ENCODE measurements around the gene CFDP1.

CFDP1 gene

GRCh38 chr16:75361936-75362335, 71.4 kb downstream of the CFDP1 start:
- Histone ChIP-seq H3K4me1 (ENCODE audit: control insufficient read depth, insufficient read depth, low read length) (no peaks in the 10 kb centered on the region), H3K9ac (ENCODE audit: low read length) (no peak overlapping the region), H3K9me3 (ENCODE audit: control insufficient read depth, insufficient read depth, low read depth, low read length) (no peaks in the 10 kb centered on the region), H3K36me3 (ENCODE audit: control insufficient read depth, insufficient read depth, low read length) (peaks cover 23% of the 10 kb centered on the region), H3K4me3 (ENCODE audit: low read depth, low read length) (no peak overlapping the region), H3K27ac (ENCODE audit: low read depth, low read length) (no peak overlapping the region), H3K27me3 (ENCODE audit: control insufficient read depth, insufficient read depth, low read length) (no peaks in the 10 kb centered on the region)

- H3K36me3 ChIP-seq (ENCODE audit: control insufficient read depth, insufficient read depth, low read length) = peaks cover 5% of the 10 kb centered on the region; the same call in 1 of the 2 replicates
- H3K9ac ChIP-seq (ENCODE audit: low read length) = no peak overlapping the region
- H3K27ac ChIP-seq (ENCODE audit: low read depth, low read length) = no peak overlapping the region
- H3K4me1 ChIP-seq (ENCODE audit: control insufficient read depth, insufficient read depth, low read length) = no peaks in the 10 kb centered on the region
- H3K9me3 ChIP-seq (ENCODE audit: control insufficient read depth, insufficient read depth, low read depth, low read length) = no peaks in the 10 kb centered on the region
- H3K27me3 ChIP-seq (ENCODE audit: control insufficient read depth, insufficient read depth, low read length) = no peaks in the 10 kb centered on the region
- H3K4me3 ChIP-seq (ENCODE audit: low read depth, low read length) = no peak overlapping the region
Measured at GRCh38 chr16:75354170-75354569, 79.1 kb downstream of the CFDP1 start.

GRCh38 chr16:75351183-75351582, 82.1 kb downstream of the CFDP1 start:
- no peak overlapping the region for H3K9ac ChIP-seq (ENCODE audit: low read length)
- H3K4me3 ChIP-seq (ENCODE audit: low read depth, low read length) = no peak overlapping the region
- no peak overlapping the region for H3K27ac ChIP-seq (ENCODE audit: low read depth, low read length)
- H3K36me3 ChIP-seq (ENCODE audit: control insufficient read depth, insufficient read depth, low read length) = 0 out of 2 replicates have a peak, but pooled peaks cover 2% of the 10 kb centered on the region
- no peaks in the 10 kb centered on the region for H3K4me1 ChIP-seq (ENCODE audit: control insufficient read depth, insufficient read depth, low read length)
- H3K27me3 ChIP-seq (ENCODE audit: control insufficient read depth, insufficient read depth, low read length) = no peaks in the 10 kb centered on the region
- H3K9me3 ChIP-seq (ENCODE audit: control insufficient read depth, insufficient read depth, low read depth, low read length) = no peaks in the 10 kb centered on the region

- H3K4me3 ChIP-seq (ENCODE audit: low read depth, low read length) = no peak overlapping the region
- H3K36me3 ChIP-seq (ENCODE audit: control insufficient read depth, insufficient read depth, low read length) = peaks cover 6% of the 10 kb centered on the region; the same call in 1 of the 2 replicates
- H3K9me3 ChIP-seq (ENCODE audit: control insufficient read depth, insufficient read depth, low read depth, low read length) = no peaks in the 10 kb centered on the region
- H3K27me3 ChIP-seq (ENCODE audit: control insufficient read depth, insufficient read depth, low read length) = no peaks in the 10 kb centered on the region
- H3K4me1 ChIP-seq (ENCODE audit: control insufficient read depth, insufficient read depth, low read length) = peaks cover 25% of the 10 kb centered on the region; the same call in 1 of the 2 replicates
- H3K27ac ChIP-seq (ENCODE audit: low read depth, low read length) = no peak overlapping the region
- H3K9ac ChIP-seq (ENCODE audit: low read length) = no peak overlapping the region
Measured at GRCh38 chr16:75345711-75346110, 87.6 kb downstream of the CFDP1 start.

- no peaks in the 10 kb centered on the region for H3K27me3 ChIP-seq (ENCODE audit: control insufficient read depth, insufficient read depth, low read length)
- H3K9ac ChIP-seq (ENCODE audit: low read length) = no peak overlapping the region
- H3K4me3 ChIP-seq (ENCODE audit: low read depth, low read length) = no peak overlapping the region
- H3K9me3 ChIP-seq (ENCODE audit: control insufficient read depth, insufficient read depth, low read depth, low read length) = no peaks in the 10 kb centered on the region
- H3K36me3 ChIP-seq (ENCODE audit: control insufficient read depth, insufficient read depth, low read length) = peaks cover 11% of the 10 kb centered on the region; the same call in 1 of the 2 replicates
- peaks cover 39% of the 10 kb centered on the region for H3K4me1 ChIP-seq (ENCODE audit: control insufficient read depth, insufficient read depth, low read length)
- H3K27ac ChIP-seq (ENCODE audit: low read depth, low read length) = no peak overlapping the region
Measured at GRCh38 chr16:75343941-75344340, 89.4 kb downstream of the CFDP1 start.

GRCh38 chr16:75343286-75343685, 90.0 kb downstream of the CFDP1 start:
- Histone ChIP-seq H3K27me3 (ENCODE audit: control insufficient read depth, insufficient read depth, low read length) (no peaks in the 10 kb centered on the region), H3K9ac (ENCODE audit: low read length) (no peak overlapping the region), H3K36me3 (ENCODE audit: control insufficient read depth, insufficient read depth, low read length) (peaks cover 11% of the 10 kb centered on the region; the same call in 1 of the 2 replicates), H3K9me3 (ENCODE audit: control insufficient read depth, insufficient read depth, low read depth, low read length) (no peaks in the 10 kb centered on the region), H3K4me1 (ENCODE audit: control insufficient read depth, insufficient read depth, low read length) (peaks cover 39% of the 10 kb centered on the region), H3K27ac (ENCODE audit: low read depth, low read length) (no peak overlapping the region), H3K4me3 (ENCODE audit: low read depth, low read length) (no peak overlapping the region)

GRCh38 chr16:75342308-75342811, 90.9 kb downstream of the CFDP1 start:
- Histone ChIP-seq H3K27ac (ENCODE audit: low read depth, low read length) (peak overlapping the region; percentile 13; the same call in 1 of the 2 replicates), H3K9ac (ENCODE audit: low read length) (no peak overlapping the region), H3K4me1 (ENCODE audit: control insufficient read depth, insufficient read depth, low read length) (peaks cover 39% of the 10 kb centered on the region), H3K9me3 (ENCODE audit: control insufficient read depth, insufficient read depth, low read depth, low read length) (no peaks in the 10 kb centered on the region), H3K4me3 (ENCODE audit: low read depth, low read length) (no peak overlapping the region), H3K27me3 (ENCODE audit: control insufficient read depth, insufficient read depth, low read length) (no peaks in the 10 kb centered on the region), H3K36me3 (ENCODE audit: control insufficient read depth, insufficient read depth, low read length) (peaks cover 11% of the 10 kb centered on the region; the same call in 1 of the 2 replicates)

GRCh38 chr16:75341564-75342307, 91.6 kb downstream of the CFDP1 start:
- H3K9ac ChIP-seq (ENCODE audit: low read length) = no peak overlapping the region
- H3K36me3 ChIP-seq (ENCODE audit: control insufficient read depth, insufficient read depth, low read length) = peaks cover 9% of the 10 kb centered on the region; the same call in 1 of the 2 replicates
- H3K27ac ChIP-seq (ENCODE audit: low read depth, low read length) = peak overlapping the region; percentile 13; the same call in 1 of the 2 replicates
- no peak overlapping the region for H3K4me3 ChIP-seq (ENCODE audit: low read depth, low read length)
- no peaks in the 10 kb centered on the region for H3K27me3 ChIP-seq (ENCODE audit: control insufficient read depth, insufficient read depth, low read length)
- no peaks in the 10 kb centered on the region for H3K9me3 ChIP-seq (ENCODE audit: control insufficient read depth, insufficient read depth, low read depth, low read length)
- peaks cover 39% of the 10 kb centered on the region for H3K4me1 ChIP-seq (ENCODE audit: control insufficient read depth, insufficient read depth, low read length)

GRCh38 chr16:75340741-75341491, 92.4 kb downstream of the CFDP1 start:
- H3K27me3 ChIP-seq (ENCODE audit: control insufficient read depth, insufficient read depth, low read length) = no peaks in the 10 kb centered on the region
- H3K4me3 ChIP-seq (ENCODE audit: low read depth, low read length) = no peak overlapping the region
- peaks cover 7% of the 10 kb centered on the region; the same call in 1 of the 2 replicates for H3K36me3 ChIP-seq (ENCODE audit: control insufficient read depth, insufficient read depth, low read length)
- H3K4me1 ChIP-seq (ENCODE audit: control insufficient read depth, insufficient read depth, low read length) = peaks cover 39% of the 10 kb centered on the region
- H3K9ac ChIP-seq (ENCODE audit: low read length) = no peak overlapping the region
- peak overlapping the region; percentile 4; the same call in 1 of the 2 replicates for H3K27ac ChIP-seq (ENCODE audit: low read depth, low read length)
- H3K9me3 ChIP-seq (ENCODE audit: control insufficient read depth, insufficient read depth, low read depth, low read length) = no peaks in the 10 kb centered on the region

- Histone ChIP-seq H3K9ac (ENCODE audit: low read length) (no peak overlapping the region), H3K27me3 (ENCODE audit: control insufficient read depth, insufficient read depth, low read length) (no peaks in the 10 kb centered on the region), H3K27ac (ENCODE audit: low read depth, low read length) (no peak overlapping the region), H3K9me3 (ENCODE audit: control insufficient read depth, insufficient read depth, low read depth, low read length) (no peaks in the 10 kb centered on the region), H3K4me3 (ENCODE audit: low read depth, low read length) (no peak overlapping the region), H3K4me1 (ENCODE audit: control insufficient read depth, insufficient read depth, low read length) (peaks cover 30% of the 10 kb centered on the region), H3K36me3 (ENCODE audit: control insufficient read depth, insufficient read depth, low read length) (peaks cover 4% of the 10 kb centered on the region; the same call in 1 of the 2 replicates)
Measured at GRCh38 chr16:75337430-75337829, 95.9 kb downstream of the CFDP1 start.

GRCh38 chr16:75336521-75336920, 96.8 kb downstream of the CFDP1 start:
- H3K4me3 ChIP-seq (ENCODE audit: low read depth, low read length) = no peak overlapping the region
- H3K9ac ChIP-seq (ENCODE audit: low read length) = no peak overlapping the region
- H3K27ac ChIP-seq (ENCODE audit: low read depth, low read length) = no peak overlapping the region
- H3K4me1 ChIP-seq (ENCODE audit: control insufficient read depth, insufficient read depth, low read length) = peaks cover 22% of the 10 kb centered on the region
- peaks cover 4% of the 10 kb centered on the region; the same call in 1 of the 2 replicates for H3K36me3 ChIP-seq (ENCODE audit: control insufficient read depth, insufficient read depth, low read length)
- no peaks in the 10 kb centered on the region for H3K9me3 ChIP-seq (ENCODE audit: control insufficient read depth, insufficient read depth, low read depth, low read length)
- no peaks in the 10 kb centered on the region for H3K27me3 ChIP-seq (ENCODE audit: control insufficient read depth, insufficient read depth, low read length)
